SK-N-MC (cell line): ENCODE data around the gene TGM1.

Experiments
- EZH2 ChIP-seq: fragments of 200-600 bp; sonication (generic); IDR thresholded peaks from one replicate; pipeline ENCODE4 v1.6.1; 2017; ENCODE audit warnings: antibody characterized with exemption
- POLR2AphosphoS5 ChIP-seq: IDR thresholded peaks from 2 replicates; pipeline ENCODE4 v1.6.1; 2012; ENCODE audit warnings: mild to moderate bottlenecking, low read depth, low read length, borderline replicate concordance

DNA sequence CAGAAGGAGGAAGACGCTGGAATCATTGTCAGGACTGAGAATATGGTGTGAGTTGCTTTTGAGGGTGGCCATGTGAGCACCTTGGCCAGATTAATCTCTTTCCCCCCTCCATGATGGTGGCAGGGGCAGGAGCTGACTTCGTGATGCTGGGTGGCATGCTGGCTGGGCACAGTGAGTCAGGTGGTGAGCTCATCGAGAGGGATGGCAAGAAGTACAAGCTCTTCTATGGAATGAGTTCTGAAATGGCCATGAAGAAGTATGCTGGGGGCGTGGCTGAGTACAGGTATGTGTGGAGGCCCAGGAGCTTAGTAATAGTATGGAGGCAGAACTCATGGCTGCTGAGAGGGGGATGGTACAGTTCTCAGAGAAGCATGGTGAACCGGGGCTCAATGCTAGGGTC is 24.9 kb downstream of the TGM1 start:
- no peak for TF ChIP-seq POLR2AphosphoS5
- no peak for TF ChIP-seq EZH2
